ENCODE results near the gene PTPRC.
A peak's percentile ranks its signal among the peaks of the same experiment; 100 is the strongest.

PTPRC gene

GRCh38 chr1:198649232-198649967, 10.6 kb downstream of the PTPRC start:
- no peak for DNase-seq

GRCh38 chr1:198649968-198650338, 11.1 kb downstream of the PTPRC start:
- DNase-seq = peak; percentile 31 to 35

- DNase-seq = no peak
Measured at GRCh38 chr1:198650506-198650905, 11.7 kb downstream of the PTPRC start.

GRCh38 chr1:198651650-198652400, 13.0 kb downstream of the PTPRC start:
- DNase-seq = no peak

GRCh38 chr1:198653808-198654413, 15.1 kb downstream of the PTPRC start:
- DNase-seq = no peak

GRCh38 chr1:198655459-198656121, 16.8 kb downstream of the PTPRC start:
- no peak for DNase-seq

- DNase-seq = peak; percentile 70 to 76
Measured at GRCh38 chr1:198656500-198656932, 17.7 kb downstream of the PTPRC start.

GRCh38 chr1:198657550-198658064, 18.8 kb downstream of the PTPRC start:
- DNase-seq = peak in 1 of 2 donors; percentile 32

GRCh38 chr1:198660341-198661261, 21.8 kb downstream of the PTPRC start:
- no peak for DNase-seq

- no peak for DNase-seq
Measured at GRCh38 chr1:198662821-198663220, 24.0 kb downstream of the PTPRC start.

- no peak for DNase-seq
Measured at GRCh38 chr1:198664068-198664788, 25.4 kb downstream of the PTPRC start.

- no peak for DNase-seq
Measured at GRCh38 chr1:198667186-198667585, 28.3 kb downstream of the PTPRC start.

GRCh38 chr1:198667807-198668206, 29.0 kb downstream of the PTPRC start:
- no peak for DNase-seq

GRCh38 chr1:198669023-198669698, 30.3 kb downstream of the PTPRC start:
- DNase-seq = peak in 1 of 2 donors; percentile 53

GRCh38 chr1:198669771-198670170, 30.9 kb downstream of the PTPRC start:
- DNase-seq = no peak

- no peak for DNase-seq
Measured at GRCh38 chr1:198671136-198671535, 32.3 kb downstream of the PTPRC start.

GRCh38 chr1:198672124-198672523, 33.3 kb downstream of the PTPRC start:
- DNase-seq = no peak

- DNase-seq = no peak
Measured at GRCh38 chr1:198674009-198674408, 35.2 kb downstream of the PTPRC start.

- DNase-seq = no peak
Measured at GRCh38 chr1:198676253-198676652, 37.4 kb downstream of the PTPRC start.

GRCh38 chr1:198677027-198677426, 38.2 kb downstream of the PTPRC start:
- DNase-seq = no peak

GRCh38 chr1:198677871-198678270, 39.0 kb downstream of the PTPRC start:
- no peak for DNase-seq
